ENCODE results near the gene LTBP2. TPM values are rescaled to one million over a fixed set of nuclear protein-coding genes. Genes with fewer than 3 reads are reported as not detected.
A peak's percentile ranks its signal among the peaks of the same experiment; 100 is the strongest.

The LTBP2 gene
- total RNA-seq, 1 donor from 2014 or later: 1.3 TPM

- peak overlapping the region; percentile 15 for H3K27ac Mint-ChIP-seq (ENCODE audit: unreplicated experiment)
- no peak for DNase-seq (ENCODE audit: low read depth, low spot score)
- peaks cover 30% of the 10 kb centered on the region for H3K4me1 Mint-ChIP-seq
- TF ChIP-seq CTCF (conservative IDR thresholded peaks at IDR 0.05): peak; percentile 49
- no peak overlapping the region for H3K4me3 Mint-ChIP-seq
- H3K9me3 Mint-ChIP-seq: no peaks in the 10 kb centered on the region
- no peaks in the 10 kb centered on the region for H3K36me3 Mint-ChIP-seq (ENCODE audit: low read depth)
- no peaks in the 10 kb centered on the region for H3K27me3 Mint-ChIP-seq (ENCODE audit: low read depth)
Observed at GRCh38 chr14:74573421-74574089, 38.5 kb downstream of the LTBP2 start.

- peak overlapping the region; percentile 84 for H3K4me3 Mint-ChIP-seq
- TF ChIP-seq CTCF (conservative IDR thresholded peaks at IDR 0.05): no peak
- H3K4me1 Mint-ChIP-seq: peaks cover 30% of the 10 kb centered on the region
- peak; percentile 46 for DNase-seq (ENCODE audit: low read depth, low spot score)
- no peaks in the 10 kb centered on the region for H3K36me3 Mint-ChIP-seq (ENCODE audit: low read depth)
- peak overlapping the region; percentile 98 for H3K27ac Mint-ChIP-seq (ENCODE audit: unreplicated experiment)
- no peaks in the 10 kb centered on the region for H3K27me3 Mint-ChIP-seq (ENCODE audit: low read depth)
- H3K9me3 Mint-ChIP-seq: no peaks in the 10 kb centered on the region
Observed at GRCh38 chr14:74572726-74573301, 39.2 kb downstream of the LTBP2 start.

- no peaks in the 10 kb centered on the region for H3K27me3 Mint-ChIP-seq (ENCODE audit: low read depth)
- peak overlapping the region; percentile 98 for H3K27ac Mint-ChIP-seq (ENCODE audit: unreplicated experiment)
- no peak for TF ChIP-seq CTCF (conservative IDR thresholded peaks at IDR 0.05)
- no peaks in the 10 kb centered on the region for H3K9me3 Mint-ChIP-seq
- H3K4me1 Mint-ChIP-seq: peaks cover 30% of the 10 kb centered on the region
- H3K4me3 Mint-ChIP-seq: peak overlapping the region; percentile 84
- H3K36me3 Mint-ChIP-seq (ENCODE audit: low read depth): no peaks in the 10 kb centered on the region
- no peak for DNase-seq (ENCODE audit: low read depth, low spot score)
Observed at GRCh38 chr14:74571901-74572725, 39.9 kb downstream of the LTBP2 start.

GRCh38 chr14:74571441-74571841 is 40.6 kb downstream of the LTBP2 start:
- Mint-ChIP-seq H3K27me3 (ENCODE audit: low read depth) (no peaks in the 10 kb centered on the region), H3K4me1 (peaks cover 25% of the 10 kb centered on the region), H3K4me3 (no peak overlapping the region), H3K27ac (ENCODE audit: unreplicated experiment) (peak overlapping the region; percentile 98), H3K36me3 (ENCODE audit: low read depth) (no peaks in the 10 kb centered on the region), H3K9me3 (no peaks in the 10 kb centered on the region)
- TF ChIP-seq CTCF (conservative IDR thresholded peaks at IDR 0.05): no peak
- no peak for DNase-seq (ENCODE audit: low read depth, low spot score)

GRCh38 chr14:74570696-74571095 is 41.3 kb downstream of the LTBP2 start:
- no peak for TF ChIP-seq CTCF (conservative IDR thresholded peaks at IDR 0.05)
- Mint-ChIP-seq H3K9me3 (no peaks in the 10 kb centered on the region), H3K27me3 (ENCODE audit: low read depth) (no peaks in the 10 kb centered on the region), H3K4me1 (peaks cover 25% of the 10 kb centered on the region), H3K4me3 (no peak overlapping the region), H3K36me3 (ENCODE audit: low read depth) (no peaks in the 10 kb centered on the region), H3K27ac (ENCODE audit: unreplicated experiment) (no peak overlapping the region)
- no peak for DNase-seq (ENCODE audit: low read depth, low spot score)
